Suprapubic skin (tissue), 4 donors: ENCODE measurements around the gene JUP.

Source experiments
- CTCF ChIP-seq, 2 donors: fragments of 200-600 bp in 1 of 2; fragments of 450-650 bp in 1 of 2; sonication (generic) in 1 of 2; IDR thresholded peaks; one replicate each; pipeline ENCODE4 v1.5.1; 2016 to 2019; ENCODE audit warnings: antibody characterized with exemption in 2 of 2, mild to moderate bottlenecking in 1 of 2, moderate library complexity in 1 of 2
- POLR2A ChIP-seq, 2 donors: fragments of 450-650 bp; IDR thresholded peaks; one replicate each; pipeline ENCODE4 v1.6.1; 2017; ENCODE audit warnings: antibody characterized with exemption in 2 of 2, mild to moderate bottlenecking in 2 of 2, moderate library complexity in 2 of 2
- POLR2AphosphoS5 ChIP-seq, 3 donors: sonication (generic); formaldehyde crosslinking; IDR thresholded peaks; one replicate each; pipeline ENCODE4 v1.6.1; 2017; ENCODE audit warnings: antibody characterized with exemption in 3 of 3

GRCh38 chr17:41806685-41807445 lies 20.4 kb upstream of the JUP start:
- no peak for TF ChIP-seq CTCF (IDR thresholded peaks at IDR 0.05)
- no peak for TF ChIP-seq POLR2AphosphoS5 (IDR thresholded peaks at IDR 0.05)
- no peak for TF ChIP-seq POLR2A (IDR thresholded peaks at IDR 0.05)
